GM18511 (cell line): ENCODE measurements around the gene LRRC7.

Source experiments
- ATAC-seq: cut with Tn5 transposase; IDR thresholded peaks from one replicate; pipeline ENCODE4 v1.9.1; 2021; ENCODE audit warnings: mild to moderate bottlenecking, moderate library complexity; ENCODE audit not compliant: unreplicated experiment

The LRRC7 gene

GRCh38 chr1:69765951-69766350 is 198.2 kb downstream of the LRRC7 start:
- ATAC-seq = no peak

- ATAC-seq = no peak
Measured at GRCh38 chr1:69766431-69767180, 198.9 kb downstream of the LRRC7 start.

- no peak for ATAC-seq
Measured at GRCh38 chr1:69776555-69776954, 208.8 kb downstream of the LRRC7 start.

GRCh38 chr1:69777423-69777822 is 209.7 kb downstream of the LRRC7 start:
- no peak for ATAC-seq

- no peak for ATAC-seq
Measured at GRCh38 chr1:69777971-69778370, 210.2 kb downstream of the LRRC7 start.

GRCh38 chr1:69787151-69787550 is 219.4 kb downstream of the LRRC7 start:
- no peak for ATAC-seq

GRCh38 chr1:69791311-69791710 is 223.6 kb downstream of the LRRC7 start:
- ATAC-seq = no peak

- no peak for ATAC-seq
Measured at GRCh38 chr1:69794831-69795230, 227.1 kb downstream of the LRRC7 start.

GRCh38 chr1:69814926-69815325 is 247.2 kb downstream of the LRRC7 start:
- ATAC-seq = no peak

- no peak for ATAC-seq
Measured at GRCh38 chr1:69824932-69825331, 257.2 kb downstream of the LRRC7 start.

GRCh38 chr1:69827732-69828131 is 260.0 kb downstream of the LRRC7 start:
- no peak for ATAC-seq

- no peak for ATAC-seq
Measured at GRCh38 chr1:69833536-69833935, 265.8 kb downstream of the LRRC7 start.

- no peak for ATAC-seq
Measured at GRCh38 chr1:69834336-69834735, 266.6 kb downstream of the LRRC7 start.

- no peak for ATAC-seq
Measured at GRCh38 chr1:69835955-69836354, 268.2 kb downstream of the LRRC7 start.

- no peak for ATAC-seq
Measured at GRCh38 chr1:69836971-69837636, 269.4 kb downstream of the LRRC7 start.

GRCh38 chr1:69842326-69842725 is 274.6 kb downstream of the LRRC7 start:
- no peak for ATAC-seq

GRCh38 chr1:69845655-69846054 is 277.9 kb downstream of the LRRC7 start:
- no peak for ATAC-seq

GRCh38 chr1:69846267-69846666 is 278.5 kb downstream of the LRRC7 start:
- ATAC-seq = no peak

- ATAC-seq = no peak
Measured at GRCh38 chr1:69847670-69848069, 279.9 kb downstream of the LRRC7 start.

GRCh38 chr1:69852151-69852550 is 284.4 kb downstream of the LRRC7 start:
- ATAC-seq = no peak

GRCh38 chr1:69852706-69853105 is 285.0 kb downstream of the LRRC7 start:
- ATAC-seq = no peak

- ATAC-seq = no peak
Measured at GRCh38 chr1:69858534-69858933, 290.8 kb downstream of the LRRC7 start.

GRCh38 chr1:69861641-69862040 is 293.9 kb downstream of the LRRC7 start:
- ATAC-seq = no peak
